Glomerular endothelial cell (primary cell): ENCODE measurements around the gene SLC5A1. TPM values are rescaled to one million over a fixed set of nuclear protein-coding genes. Genes with fewer than 3 reads are reported as not detected.
"Not testable (repeated sequence)": the region's sequence is repeated elsewhere in the genome, so short reads cannot be mapped to it uniquely, and the experiment has no call there.

Source experiments
- DNase-seq: peaks from one replicate; pipeline ENCODE4 v3.0.0-alpha.2; 2011; ENCODE audit warnings: low read depth, low spot score; ENCODE audit errors: extremely low read depth
- total RNA-seq: library from RNA; depleted of rRNA; stranded (reverse); fragments of >200 nt; gene quantifications from 2 replicates; pipeline ENCODE4 v1.2.3, GENCODE V29; 2015

Gene SLC5A1
- total RNA-seq, 1 donor from 2014 or later = not detected

- DNase-seq = no peak
These were observed 99.5 kb downstream of the SLC5A1 start for GRCh38 chr22:32142600-32142999.

- DNase-seq = no peak
These were observed 101.6 kb downstream of the SLC5A1 start for GRCh38 chr22:32144496-32145274.

GRCh38 chr22:32147128-32147527 lies 104.1 kb downstream of the SLC5A1 start:
- not testable (repeated sequence) for DNase-seq

GRCh38 chr22:32148372-32148771 lies 105.3 kb downstream of the SLC5A1 start:
- not testable (repeated sequence) for DNase-seq

- DNase-seq = not testable (repeated sequence)
These were observed 107.6 kb downstream of the SLC5A1 start for GRCh38 chr22:32150647-32151046.

- not testable (repeated sequence) for DNase-seq
These were observed 108.6 kb downstream of the SLC5A1 start for GRCh38 chr22:32151641-32152040.

GRCh38 chr22:32154727-32155126 lies 111.7 kb downstream of the SLC5A1 start:
- not testable (repeated sequence) for DNase-seq

- DNase-seq = not testable (repeated sequence)
These were observed 114.6 kb downstream of the SLC5A1 start for GRCh38 chr22:32157632-32158031.

GRCh38 chr22:32158712-32159533 lies 115.9 kb downstream of the SLC5A1 start, which contains the start of gene C22orf42:
Gene C22orf42, minus strand, starts transcription at chr22:32159303. Its CDS starts 88 bp downstream, at chr22:32159215.
- no peak for DNase-seq

GRCh38 chr22:32160411-32160810 lies 117.3 kb downstream of the SLC5A1 start:
- not testable (repeated sequence) for DNase-seq

Other genes with a start within 250 kb of the SLC5A1 start
- gene YWHAH, start 98.7 kb upstream of the SLC5A1 start, total RNA-seq = 143 and 188 TPM in 2 replicates
- gene C22orf42, start 116.0 kb downstream of the SLC5A1 start, total RNA-seq = not detected in 2 replicates
- not detected in 2 replicates for gene RFPL2, start 161.8 kb downstream of the SLC5A1 start, total RNA-seq
- 2.7 TPM in 1 of 2 replicates, not detected in the other for gene SLC5A4, start 212.1 kb downstream of the SLC5A1 start, total RNA-seq